Measurements from ENCODE around the gene LAMA2. TPM values are rescaled to one million over a fixed set of nuclear protein-coding genes. Genes with fewer than 3 reads are reported as not detected.

LAMA2 gene
- total and polyA plus RNA-seq, 2 donors from 2014 or later: 2.2 to 20.8 TPM

DNA sequence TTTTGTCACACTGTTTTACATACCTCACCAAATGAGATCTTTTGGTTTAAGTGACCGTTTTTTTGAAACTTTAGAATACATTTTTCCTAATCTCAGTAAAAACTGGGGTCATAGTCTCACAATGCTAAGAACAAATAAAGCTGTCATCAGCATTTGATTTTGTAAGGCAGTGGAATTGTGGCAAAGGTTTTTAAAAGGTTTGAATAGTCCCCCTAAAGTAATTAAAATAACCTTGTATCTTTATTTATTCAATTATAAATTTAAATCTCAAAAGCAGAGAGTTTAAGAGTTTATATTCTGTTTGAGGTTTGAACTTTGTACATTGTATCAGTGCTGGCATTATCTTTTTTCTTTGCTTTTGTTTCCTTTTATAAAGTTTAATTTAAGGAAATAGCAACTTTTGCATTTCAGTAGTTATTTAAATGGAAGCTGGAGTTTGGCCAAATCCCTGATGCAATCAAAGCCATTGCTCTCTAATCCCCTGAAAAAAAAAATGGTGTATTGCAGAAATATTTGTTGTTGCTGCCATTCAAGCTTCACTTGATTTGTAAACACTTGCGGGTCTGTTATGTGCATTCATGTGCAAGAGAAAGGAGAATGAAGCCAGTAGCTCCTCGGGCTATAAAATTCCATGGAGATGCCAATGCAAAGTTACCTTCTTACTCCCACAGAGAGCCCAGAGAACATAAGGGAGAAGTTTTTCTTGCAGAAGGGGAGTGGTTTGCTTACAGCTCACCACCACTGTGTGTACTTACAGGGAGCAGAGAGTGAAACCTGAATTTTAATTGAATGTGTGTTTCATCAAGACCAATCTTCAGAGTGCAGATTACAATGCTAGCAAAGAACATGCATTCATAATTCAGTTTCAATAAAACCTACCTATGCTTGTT is 435.2 kb downstream of the LAMA2 start:
- Histone ChIP-seq H3K4me3 (ENCODE audit: low read length in 3 of 3) (no peak overlapping the region), H3K27ac (ENCODE audit: low read depth in 2 of 2, low read length in 2 of 2) (no peak overlapping the region), H3K4me1 (ENCODE audit: control insufficient read depth in 2 of 3, insufficient read depth in 2 of 3, low read depth in 1 of 3, low read length in 3 of 3) (no peaks in the 10 kb centered on the region), H3K9ac (ENCODE audit: low read length in 3 of 3) (no peak overlapping the region), H3K27me3 (ENCODE audit: control insufficient read depth, insufficient read depth, low read length) (no peaks in the 10 kb centered on the region), H3K9me3 (ENCODE audit: control insufficient read depth in 2 of 3, insufficient read depth in 1 of 3, low read length in 3 of 3) (no peaks in the 10 kb centered on the region), H3K36me3 (ENCODE audit: control insufficient read depth in 2 of 3, insufficient read depth in 3 of 3, low read length in 3 of 3) (no peaks in the 10 kb centered on the region)
- peak in 3 of 5 donors; percentile 43 to 75 (median 73) for DNase-seq
- intact Hi-C loops (cut with DNase I): no loop called here
- TF ChIP-seq, protein P1, sequence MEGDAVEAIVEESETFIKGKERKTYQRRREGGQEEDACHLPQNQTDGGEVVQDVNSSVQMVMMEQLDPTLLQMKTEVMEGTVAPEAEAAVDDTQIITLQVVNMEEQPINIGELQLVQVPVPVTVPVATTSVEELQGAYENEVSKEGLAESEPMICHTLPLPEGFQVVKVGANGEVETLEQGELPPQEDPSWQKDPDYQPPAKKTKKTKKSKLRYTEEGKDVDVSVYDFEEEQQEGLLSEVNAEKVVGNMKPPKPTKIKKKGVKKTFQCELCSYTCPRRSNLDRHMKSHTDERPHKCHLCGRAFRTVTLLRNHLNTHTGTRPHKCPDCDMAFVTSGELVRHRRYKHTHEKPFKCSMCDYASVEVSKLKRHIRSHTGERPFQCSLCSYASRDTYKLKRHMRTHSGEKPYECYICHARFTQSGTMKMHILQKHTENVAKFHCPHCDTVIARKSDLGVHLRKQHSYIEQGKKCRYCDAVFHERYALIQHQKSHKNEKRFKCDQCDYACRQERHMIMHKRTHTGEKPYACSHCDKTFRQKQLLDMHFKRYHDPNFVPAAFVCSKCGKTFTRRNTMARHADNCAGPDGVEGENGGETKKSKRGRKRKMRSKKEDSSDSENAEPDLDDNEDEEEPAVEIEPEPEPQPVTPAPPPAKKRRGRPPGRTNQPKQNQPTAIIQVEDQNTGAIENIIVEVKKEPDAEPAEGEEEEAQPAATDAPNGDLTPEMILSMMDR (IDR thresholded peaks at IDR 0.05; ENCODE audit: borderline replicate concordance, extremely low read depth, insufficient read depth): no peak
- no peak for FAIRE-seq

DNA sequence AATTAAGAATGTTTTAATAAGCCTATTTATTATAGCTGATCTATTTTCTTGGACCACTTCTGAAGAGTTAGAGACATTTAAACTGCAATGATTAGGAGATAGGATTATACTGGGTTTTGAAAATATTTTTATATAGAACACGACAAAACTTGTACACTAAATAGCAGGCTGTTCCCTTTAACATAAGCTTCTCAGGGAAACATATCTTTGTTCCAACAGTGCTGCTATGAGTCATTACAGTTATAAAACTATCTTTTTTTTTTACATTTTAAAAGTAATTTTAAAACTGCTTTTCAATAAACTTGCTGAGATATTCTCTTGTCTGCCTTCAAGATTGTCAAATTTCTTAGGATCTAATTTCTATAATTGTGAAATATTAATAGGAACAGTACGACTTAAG is 438.0 kb downstream of the LAMA2 start:
- no peak overlapping the region for H3K9ac ChIP-seq (ENCODE audit: low read length in 3 of 3)
- no peak overlapping the region for H3K4me3 ChIP-seq (ENCODE audit: low read length in 3 of 3)
- H3K36me3 ChIP-seq (ENCODE audit: control insufficient read depth in 2 of 3, insufficient read depth in 3 of 3, low read length in 3 of 3): no peaks in the 10 kb centered on the region
- no peak for DNase-seq
- intact Hi-C loops (cut with DNase I): no loop called here
- FAIRE-seq: no peak
- no peaks in the 10 kb centered on the region for H3K9me3 ChIP-seq (ENCODE audit: control insufficient read depth in 2 of 3, insufficient read depth in 1 of 3, low read length in 3 of 3)
- H3K27ac ChIP-seq (ENCODE audit: low read depth in 2 of 2, low read length in 2 of 2): no peak overlapping the region
- TF ChIP-seq, protein P1 (IDR thresholded peaks at IDR 0.05; ENCODE audit: borderline replicate concordance, extremely low read depth, insufficient read depth): no peak
- H3K27me3 ChIP-seq (ENCODE audit: control insufficient read depth, insufficient read depth, low read length): no peaks in the 10 kb centered on the region
- H3K4me1 ChIP-seq (ENCODE audit: control insufficient read depth in 2 of 3, insufficient read depth in 2 of 3, low read depth in 1 of 3, low read length in 3 of 3): no peaks in the 10 kb centered on the region

DNA sequence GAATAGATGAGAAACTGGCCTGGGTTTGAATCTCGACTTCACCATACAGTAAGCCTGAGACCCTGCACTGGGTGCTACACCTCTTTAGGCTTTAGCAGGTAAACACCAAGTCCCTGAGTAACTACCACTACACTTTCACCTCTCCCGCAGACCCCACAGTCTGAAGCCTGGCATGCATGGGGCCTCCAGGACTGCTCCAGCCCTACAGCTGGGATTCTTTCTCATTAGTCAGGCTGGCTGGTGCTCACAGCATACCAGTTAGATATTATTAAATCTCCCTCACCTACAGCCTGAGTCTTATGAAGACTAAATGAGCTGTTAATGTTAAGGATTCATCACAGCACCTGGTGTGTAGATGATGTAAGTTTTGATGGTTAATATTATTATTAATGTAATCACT is 438.4 kb downstream of the LAMA2 start:
- DNase-seq: peak in 1 of 5 donors; percentile 21
- H3K9ac ChIP-seq (ENCODE audit: low read length in 3 of 3): no peak overlapping the region
- TF ChIP-seq, protein P1 (IDR thresholded peaks at IDR 0.05; ENCODE audit: borderline replicate concordance, extremely low read depth, insufficient read depth): no peak
- intact Hi-C loops (cut with DNase I): no loop called here
- H3K27me3 ChIP-seq (ENCODE audit: control insufficient read depth, insufficient read depth, low read length): no peaks in the 10 kb centered on the region
- no peaks in the 10 kb centered on the region for H3K9me3 ChIP-seq (ENCODE audit: control insufficient read depth in 2 of 3, insufficient read depth in 1 of 3, low read length in 3 of 3)
- no peak for FAIRE-seq
- H3K36me3 ChIP-seq (ENCODE audit: control insufficient read depth in 2 of 3, insufficient read depth in 3 of 3, low read length in 3 of 3): no peaks in the 10 kb centered on the region
- no peaks in the 10 kb centered on the region for H3K4me1 ChIP-seq (ENCODE audit: control insufficient read depth in 2 of 3, insufficient read depth in 2 of 3, low read depth in 1 of 3, low read length in 3 of 3)
- H3K4me3 ChIP-seq (ENCODE audit: low read length in 3 of 3): no peak overlapping the region
- H3K27ac ChIP-seq (ENCODE audit: low read depth in 2 of 2, low read length in 2 of 2): no peak overlapping the region

All from kidney (tissue), 14 donors.